ENCODE results near the gene PARD6G. TPM values are rescaled to one million over a fixed set of nuclear protein-coding genes. Genes with fewer than 3 reads are reported as not detected.

PARD6G gene
- total and polyA plus RNA-seq, 7 donors, result 0.22 to 1.5 (median 1.1) TPM

DNA sequence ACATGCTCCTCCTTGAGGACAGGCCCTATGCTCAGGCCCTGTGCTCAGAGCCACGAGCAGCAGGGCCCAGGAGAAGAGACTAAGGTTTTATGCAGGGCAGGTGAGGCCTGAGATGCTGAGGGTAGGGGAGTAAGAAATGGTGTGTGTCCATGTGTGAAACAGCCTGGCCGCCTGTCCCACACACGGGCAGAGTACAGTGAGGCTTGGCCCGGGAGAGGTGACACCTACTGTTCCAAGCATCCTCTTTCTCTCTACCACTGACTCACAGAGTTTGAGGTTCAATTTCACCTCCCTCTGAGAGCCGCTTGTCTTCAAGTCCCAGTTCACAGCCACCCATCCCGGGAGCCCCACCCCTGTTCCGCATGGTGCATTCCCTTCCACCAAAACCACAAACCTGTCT is 84.1 kb downstream of the PARD6G start:
- no peak for DNase-seq
- WGBS, 3 donors, result 92 to 100% (median 96%) methylated on average over 7 of the region's 7 CpGs
- intact Hi-C loops (cut with DNase I), result no loop called here
- no peak overlapping the region for H3K4me3 ChIP-seq
- H3K27ac ChIP-seq, result no peak overlapping the region
- ATAC-seq, result no peak
- peaks cover 0 to 2% (median 0%) of the 10 kb centered on the region in 3 donors for H3K27me3 ChIP-seq (ENCODE audit: insufficient read depth in 3 of 3, low read length in 2 of 3)
- TF ChIP-seq CTCF (IDR thresholded peaks at IDR 0.05), result no peak
- H3K36me3 ChIP-seq (ENCODE audit: insufficient read depth in 1 of 2, low read depth in 1 of 2), result no peaks in the 10 kb centered on the region
- peaks cover 7% of the 10 kb centered on the region for H3K9me3 ChIP-seq
- no peaks in the 10 kb centered on the region for H3K4me1 ChIP-seq

DNA sequence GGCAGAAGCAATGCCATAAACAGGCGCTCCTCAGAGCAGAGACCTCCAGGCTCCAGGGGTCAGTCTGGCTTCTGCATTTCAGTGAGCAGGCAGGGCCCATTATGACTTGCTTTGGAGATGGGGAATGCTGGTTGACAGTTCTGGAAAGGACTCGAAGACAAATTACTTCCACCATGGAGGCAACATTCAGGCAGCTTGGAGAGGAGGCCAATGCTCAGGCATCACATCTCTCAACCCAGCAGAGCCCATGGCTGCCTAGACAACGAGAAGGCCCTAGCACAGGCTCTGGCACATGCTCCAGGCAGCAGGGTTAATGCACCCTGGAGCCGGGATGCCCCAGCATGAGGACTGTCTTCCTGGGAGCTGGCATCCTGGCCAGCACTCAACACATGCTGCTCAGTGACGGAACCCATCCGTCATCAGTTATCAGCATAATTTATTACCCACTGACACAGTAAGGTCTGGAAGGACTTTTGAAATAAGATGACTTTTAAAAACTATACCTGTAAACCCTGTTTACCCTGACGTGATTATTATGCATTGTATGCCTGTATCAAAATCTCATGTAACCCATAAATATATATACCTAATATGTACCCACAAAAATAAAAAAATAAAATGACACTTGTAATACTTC is 85.4 kb downstream of the PARD6G start:
- intact Hi-C loops (cut with DNase I), result no loop called here
- peaks cover 7% of the 10 kb centered on the region for H3K9me3 ChIP-seq
- peaks cover 0 to 2% (median 0%) of the 10 kb centered on the region in 3 donors for H3K27me3 ChIP-seq (ENCODE audit: insufficient read depth in 3 of 3, low read length in 2 of 3)
- no peaks in the 10 kb centered on the region for H3K36me3 ChIP-seq (ENCODE audit: insufficient read depth in 1 of 2, low read depth in 1 of 2)
- DNase-seq (no peak), ATAC-seq (no peak)
- no peak for TF ChIP-seq CTCF (IDR thresholded peaks at IDR 0.05)
- no peak overlapping the region for H3K27ac ChIP-seq
- WGBS, 3 donors, result 58 to 64% (median 60%) methylated on average over 7 of the region's 7 CpGs
- H3K4me3 ChIP-seq, result no peak overlapping the region
- H3K4me1 ChIP-seq, result no peaks in the 10 kb centered on the region

DNA sequence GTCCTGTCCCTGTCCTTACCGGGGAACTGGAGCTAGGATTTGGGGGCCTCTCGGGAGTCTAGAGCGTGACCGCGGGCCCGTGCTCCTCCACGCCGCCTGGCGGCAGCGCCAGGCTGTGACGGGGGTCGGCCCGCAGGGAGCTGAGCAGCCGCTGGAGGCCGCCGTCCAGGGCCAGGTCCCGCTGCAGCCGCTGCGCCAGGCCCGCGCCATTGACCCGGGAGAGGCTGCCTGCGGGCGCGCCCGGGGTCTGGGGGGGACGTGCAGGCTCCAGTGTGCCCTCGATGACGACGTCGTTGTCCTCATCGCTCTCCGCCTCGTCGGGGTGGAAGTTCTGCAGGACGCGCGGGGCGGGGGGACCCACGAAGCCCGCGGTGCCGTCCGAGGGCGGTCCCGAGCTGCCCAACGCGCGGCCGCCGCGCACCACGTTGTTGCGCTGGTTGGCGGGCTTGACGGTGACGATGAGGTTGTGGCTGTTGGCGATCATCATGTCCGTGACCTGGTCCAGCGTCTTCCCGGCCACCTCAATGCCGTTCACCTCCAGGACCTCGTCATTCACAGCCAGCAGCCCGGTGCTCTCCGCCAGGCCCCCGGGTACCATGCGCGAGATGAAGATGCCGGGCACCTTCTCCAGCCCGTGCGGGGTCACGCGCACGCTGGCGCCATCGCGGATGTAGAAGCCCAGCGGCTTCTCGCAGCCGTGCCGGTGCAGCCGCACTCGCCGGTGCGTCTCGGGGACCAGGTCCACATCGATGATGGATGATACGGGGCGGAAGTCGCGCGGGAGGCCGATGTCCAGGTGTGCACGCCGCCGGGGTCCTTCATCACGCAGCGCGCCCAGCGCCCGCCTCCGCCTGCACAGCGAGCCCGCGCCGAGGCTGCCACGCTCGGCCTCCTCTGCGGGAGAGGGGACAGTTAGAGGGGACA is 87.3 kb downstream of the PARD6G start:
- no peak overlapping the region for H3K27ac ChIP-seq
- H3K4me3 ChIP-seq, result peak overlapping the region; percentile 25
- H3K27me3 ChIP-seq (ENCODE audit: insufficient read depth in 3 of 3, low read length in 2 of 3), result peaks cover 0 to 2% (median 0%) of the 10 kb centered on the region in 3 donors
- intact Hi-C loops (cut with DNase I), result no loop called here
- peak; percentile 32 to 62 for DNase-seq
- H3K9me3 ChIP-seq, result peaks cover 3% of the 10 kb centered on the region
- peak; percentile 34 for TF ChIP-seq CTCF (IDR thresholded peaks at IDR 0.05)
- WGBS, 3 donors, result 42 to 68% (median 50%) methylated on average over 102 to 109 of the region's 109 CpGs
- H3K36me3 ChIP-seq (ENCODE audit: insufficient read depth in 1 of 2, low read depth in 1 of 2), result no peaks in the 10 kb centered on the region
- peak in 3 of 4 donors; percentile 49 to 78 (median 71) for ATAC-seq
- no peaks in the 10 kb centered on the region for H3K4me1 ChIP-seq

DNA sequence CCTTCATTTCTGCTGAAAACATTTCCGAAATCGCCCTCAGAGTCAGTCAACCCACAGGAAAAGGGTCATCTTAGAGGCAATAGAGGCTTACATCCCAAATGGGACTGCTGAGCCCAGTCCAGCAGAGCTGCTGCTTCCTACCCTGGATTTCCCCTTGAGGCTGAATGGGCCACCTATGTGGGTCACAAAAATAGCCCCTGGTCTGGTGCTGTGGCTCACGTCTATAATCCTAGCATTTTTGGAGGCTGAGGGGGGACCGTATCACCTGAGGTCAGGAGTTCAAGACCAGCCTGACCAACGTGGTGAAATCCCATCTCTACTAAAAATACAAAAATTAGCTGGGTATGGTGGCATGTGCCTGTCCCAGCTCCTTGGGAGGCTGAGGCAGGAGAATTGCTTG is 88.9 kb downstream of the PARD6G start:
- no peak for TF ChIP-seq CTCF (IDR thresholded peaks at IDR 0.05)
- H3K4me1 ChIP-seq, result no peaks in the 10 kb centered on the region
- DNase-seq (no peak), ATAC-seq (no peak)
- no peaks in the 10 kb centered on the region for H3K9me3 ChIP-seq
- 65 to 74% (median 73%) methylated on average over 5 of the region's 5 CpGs for WGBS, 3 donors
- H3K27me3 ChIP-seq (ENCODE audit: insufficient read depth in 3 of 3, low read length in 2 of 3), result peaks cover 0 to 2% (median 0%) of the 10 kb centered on the region in 3 donors
- H3K27ac ChIP-seq, result no peak overlapping the region
- H3K36me3 ChIP-seq (ENCODE audit: insufficient read depth in 1 of 2, low read depth in 1 of 2), result no peaks in the 10 kb centered on the region
- H3K4me3 ChIP-seq, result no peak overlapping the region
- intact Hi-C loops (cut with DNase I), result no loop called here
